DMS114 treated with DMSO at 0.1 percent for 48 hours (cell line): ENCODE data around the gene WWP2.
"Not testable (repeated sequence)": the region's sequence is repeated elsewhere in the genome, so short reads cannot be mapped to it uniquely, and the experiment has no call there.

Experiments used
- DNase-seq: peaks from one replicate; lab custom pipeline; 2025; ENCODE audit not compliant: unreplicated experiment; lab: John Stamatoyannopoulos, UW

The WWP2 gene

GRCh38 chr16:69745232-69745612, 16.9 kb upstream of the WWP2 start:
- no peak for DNase-seq

- no peak for DNase-seq
Measured at GRCh38 chr16:69745959-69746358, 16.2 kb upstream of the WWP2 start.

- no peak for DNase-seq
Measured at GRCh38 chr16:69747115-69747514, 15.0 kb upstream of the WWP2 start.

- DNase-seq = no peak
Measured at GRCh38 chr16:69748694-69749345, 13.3 kb upstream of the WWP2 start.

GRCh38 chr16:69754143-69754468, 8.0 kb upstream of the WWP2 start:
- no peak for DNase-seq

- DNase-seq = peak; percentile 89
Measured at GRCh38 chr16:69754469-69755310, 7.4 kb upstream of the WWP2 start, which contains the start of gene NOB1. Gene NOB1 (minus strand): TSS chr16:69754926. CDS start chr16:69754910, 16 bp downstream.

GRCh38 chr16:69756705-69757104, 5.4 kb upstream of the WWP2 start:
- no peak for DNase-seq

- DNase-seq = not testable (repeated sequence)
Measured at GRCh38 chr16:69757375-69757774, 4.8 kb upstream of the WWP2 start.

GRCh38 chr16:69762814-69763598, 874 bp downstream of the WWP2 start:
- no peak for DNase-seq

GRCh38 chr16:69763599-69763942, 1.4 kb downstream of the WWP2 start:
- no peak for DNase-seq

GRCh38 chr16:69767459-69768229, 5.5 kb downstream of the WWP2 start:
- no peak for DNase-seq

- no peak for DNase-seq
Measured at GRCh38 chr16:69768666-69769065, 6.5 kb downstream of the WWP2 start.

- DNase-seq = no peak
Measured at GRCh38 chr16:69769404-69769803, 7.3 kb downstream of the WWP2 start.

- DNase-seq = no peak
Measured at GRCh38 chr16:69771651-69771967, 9.5 kb downstream of the WWP2 start.

- no peak for DNase-seq
Measured at GRCh38 chr16:69773260-69773947, 11.3 kb downstream of the WWP2 start.

GRCh38 chr16:69775563-69775962, 13.4 kb downstream of the WWP2 start:
- no peak for DNase-seq

GRCh38 chr16:69779724-69780123, 17.6 kb downstream of the WWP2 start:
- no peak for DNase-seq

- DNase-seq = no peak
Measured at GRCh38 chr16:69781118-69781517, 19.0 kb downstream of the WWP2 start.

- no peak for DNase-seq
Measured at GRCh38 chr16:69784586-69784985, 22.5 kb downstream of the WWP2 start.

GRCh38 chr16:69787883-69788282, 25.8 kb downstream of the WWP2 start:
- no peak for DNase-seq

GRCh38 chr16:69791391-69791847, 29.3 kb downstream of the WWP2 start:
- not testable (repeated sequence) for DNase-seq
